GM23338 (cell line): ENCODE measurements around the gene EPGN. TPM values are rescaled to one million over a fixed set of nuclear protein-coding genes. Genes with fewer than 3 reads are reported as not detected.

Source experiments
- ATAC-seq: fragments of 200-7000 bp; cut with Tn5 transposase; 3 replicates; pipeline ENCODE4 v1.9.1; 2020
- DNase-seq: peaks from one replicate; pipeline ENCODE4 v3.0.0-alpha.2; 2015; ENCODE audit warnings: low spot score
- H2AFZ ChIP-seq: fragments of 200-600 bp; sonication (generic); 2 replicates; pipeline ENCODE4 v1.8.0; 2016; ENCODE audit warnings: antibody characterized with exemption, mild to moderate bottlenecking, moderate library complexity
- H3F3A ChIP-seq: fragments of 200-600 bp; sonication (generic); replicated peaks from 2 replicates; pipeline ENCODE4 v1.8.0; 2017; ENCODE audit warnings: antibody characterized with exemption, mixed run types, low read depth
- H3K27ac ChIP-seq: fragments of 200-600 bp; sonication (generic); 2 replicates; pipeline ENCODE4 v1.6.1; 2016; ENCODE audit warnings: low read depth
- H3K27me3 ChIP-seq: fragments of 200-600 bp; sonication (generic); 2 replicates; pipeline ENCODE4 v1.8.0; 2016; ENCODE audit warnings: mild to moderate bottlenecking, mixed run types, moderate library complexity; ENCODE audit not compliant: insufficient read depth
- H3K36me3 ChIP-seq: fragments of 200-600 bp; sonication (generic); 2 replicates; pipeline ENCODE4 v1.8.0; 2016; ENCODE audit warnings: mild to moderate bottlenecking; ENCODE audit not compliant: insufficient read depth
- H3K4me1 ChIP-seq: fragments of 200-600 bp; sonication (generic); 2 replicates; pipeline ENCODE4 v1.8.0; 2016; ENCODE audit warnings: mild to moderate bottlenecking, moderate library complexity; ENCODE audit not compliant: insufficient read depth
- H3K4me2 ChIP-seq: fragments of 200-600 bp; sonication (generic); 2 replicates; pipeline ENCODE4 v1.7.1; 2017; ENCODE audit warnings: mixed run types
- H3K4me3 ChIP-seq: fragments of 200-600 bp; sonication (generic); 2 replicates; pipeline ENCODE4 v1.6.1; 2016; ENCODE audit warnings: mixed run types
- H3K79me2 ChIP-seq: fragments of 200-600 bp; sonication (generic); replicated peaks from 2 replicates; pipeline ENCODE4 v1.8.0; 2017; ENCODE audit warnings: mild to moderate bottlenecking; ENCODE audit not compliant: insufficient read depth
- H3K9me2 ChIP-seq: fragments of 200-600 bp; sonication (generic); 2 replicates; pipeline ENCODE4 v1.8.0; 2017; ENCODE audit not compliant: insufficient read depth
- H4K20me1 ChIP-seq: fragments of 200-600 bp; sonication (generic); replicated peaks from 2 replicates; pipeline ENCODE4 v1.8.0; 2017; ENCODE audit warnings: mild to moderate bottlenecking; ENCODE audit not compliant: insufficient read depth
- H3K27ac Mint-ChIP-seq: 2 replicates; pipeline ENCODE4 v1.8.0; 2020; ENCODE audit warnings: inconsistent platforms, mild to moderate bottlenecking, moderate library complexity, mixed read lengths
- H3K27me3 Mint-ChIP-seq: 3 replicates; pipeline ENCODE4 v1.8.0; 2022; ENCODE audit warnings: low read depth, mild to moderate bottlenecking, moderate library complexity, mixed read lengths, inconsistent platforms; ENCODE audit not compliant: insufficient read depth, poor library complexity
- H3K36me3 Mint-ChIP-seq: 3 replicates; pipeline ENCODE4 v1.8.0; 2021; ENCODE audit warnings: low read depth, mild to moderate bottlenecking, inconsistent platforms, moderate library complexity, mixed read lengths
- H3K4me1 Mint-ChIP-seq: 3 replicates; pipeline ENCODE4 v1.8.0; 2020; ENCODE audit warnings: mild to moderate bottlenecking, inconsistent platforms, mixed read lengths
- H3K4me3 Mint-ChIP-seq: 3 replicates; pipeline ENCODE4 v1.8.0; 2021; ENCODE audit warnings: moderate library complexity, mild to moderate bottlenecking, inconsistent platforms, mixed read lengths
- H3K9me3 Mint-ChIP-seq: 3 replicates; pipeline ENCODE4 v1.8.0; 2020; ENCODE audit warnings: moderate library complexity, mild to moderate bottlenecking, inconsistent platforms, mixed read lengths
- CREB1 ChIP-seq: fragments of 250-450 bp; sonication (Bioruptor Pico); IDR thresholded peaks from 2 replicates; pipeline ENCODE4 v1.5.0; 2020; ENCODE audit warnings: low read depth, mild to moderate bottlenecking, moderate library complexity
- EZH2 ChIP-seq: fragments of 200-600 bp; sonication (generic); IDR thresholded peaks from one replicate; pipeline ENCODE4 v1.8.0; 2017; ENCODE audit warnings: antibody characterized with exemption, mild to moderate bottlenecking, low read depth; ENCODE audit not compliant: unreplicated experiment
- EZH2phosphoT487 ChIP-seq: fragments of 200-600 bp; sonication (generic); IDR thresholded peaks from one replicate; pipeline ENCODE4 v1.8.1; 2018; ENCODE audit warnings: antibody characterized with exemption; ENCODE audit not compliant: unreplicated experiment
- NANOG ChIP-seq: IDR thresholded peaks from 2 replicates; pipeline ENCODE4 v1.6.1; 2016; ENCODE audit warnings: antibody characterized with exemption, borderline replicate concordance
- POLR2AphosphoS5 ChIP-seq: IDR thresholded peaks from 2 replicates; pipeline ENCODE4 v1.6.1; 2016; ENCODE audit warnings: antibody characterized with exemption, low read depth
- ZNF114 ChIP-seq: fragments of 250-450 bp; sonication (Bioruptor Pico); IDR thresholded peaks from 2 replicates; pipeline ENCODE4 v1.5.0; 2020; ENCODE audit warnings: mild to moderate bottlenecking, moderate library complexity
- ZNF331 ChIP-seq: fragments of 250-450 bp; sonication (Bioruptor Pico); IDR thresholded peaks from 2 replicates; pipeline ENCODE4 v1.5.0; 2020; ENCODE audit warnings: low read depth, mild to moderate bottlenecking, moderate library complexity
- polyA plus RNA-seq: library from polyadenylated mRNA; unstranded; fragments of >200 nt; fragmentation: Nextera tagmentation; extraction: Ambion mirVana; gene quantifications from 2 replicates; pipeline ENCODE4 v1.2.1, GENCODE V29; 2016
- total RNA-seq: library from RNA; depleted of rRNA; stranded (reverse); fragments of >200 nt; shearing (Covaris generic); gene quantifications from 2 replicates; pipeline ENCODE4 v1.2.3, GENCODE V29; 2014
- TF ChIP-seq, protein P1 (sequence below): IDR thresholded peaks from 2 replicates; pipeline ENCODE4 v1.6.1; 2016; ENCODE audit warnings: antibody characterized with exemption
- TF ChIP-seq, protein P2 (sequence below): fragments of 250-450 bp; sonication (Bioruptor Pico); IDR thresholded peaks from 2 replicates; pipeline ENCODE4 v1.5.0; 2020; ENCODE audit warnings: mild to moderate bottlenecking, moderate library complexity
- TF ChIP-seq, protein P3 (sequence below), 2 experiments: fragments of 200-600 bp in 1 of 2; sonication (generic) in 1 of 2; conservative IDR thresholded peaks; 2 replicates each; pipeline versions ENCODE4 v1.5.1 to v1.6.1; 2016 to 2017; ENCODE audit warnings: antibody characterized with exemption in 2 of 2, low read depth in 2 of 2, mild to moderate bottlenecking in 2 of 2, moderate library complexity in 1 of 2

The EPGN gene
- total and polyA plus RNA-seq, 2 experiments from 2014 or later, result not detected

DNA sequence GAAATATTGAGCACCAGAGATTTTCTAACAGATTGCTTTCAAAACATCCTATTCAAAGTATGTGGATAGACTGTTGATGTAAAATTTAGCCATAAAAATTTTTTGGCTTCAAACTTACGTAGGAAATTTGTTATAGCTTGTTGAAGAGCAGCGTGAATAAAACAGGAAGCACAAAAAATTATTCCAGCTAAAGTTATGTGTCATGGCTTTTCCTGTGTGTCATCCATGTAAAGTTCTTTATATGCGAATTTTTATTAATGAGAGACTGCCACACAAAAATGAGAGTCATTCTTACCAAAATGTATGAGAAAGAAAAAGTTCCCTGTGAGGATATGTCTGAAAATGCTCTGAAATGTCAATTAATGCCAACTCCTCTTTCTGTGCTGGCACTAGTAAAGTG is 19.5 kb downstream of the EPGN start:
- peaks cover 11% of the 10 kb centered on the region; the same call in 2 of the 3 replicates for H3K4me1 Mint-ChIP-seq
- Histone ChIP-seq H3K27ac (no peak overlapping the region), H2AFZ (no peak overlapping the region), H3K79me2 (no peaks in the 10 kb centered on the region), H3K36me3 (no peaks in the 10 kb centered on the region), H3K27me3 (no peaks in the 10 kb centered on the region), H3K4me2 (no peak overlapping the region), H3F3A (no peaks in the 10 kb centered on the region), H3K4me3 (no peak overlapping the region), H3K9me2 (no peaks in the 10 kb centered on the region), H3K4me1 (peaks cover 7% of the 10 kb centered on the region; the same call in 1 of the 2 replicates), H4K20me1 (no peaks in the 10 kb centered on the region)
- no peak overlapping the region for H3K4me3 Mint-ChIP-seq
- no peaks in the 10 kb centered on the region for H3K36me3 Mint-ChIP-seq
- no peak overlapping the region for H3K27ac Mint-ChIP-seq
- no peaks in the 10 kb centered on the region for H3K27me3 Mint-ChIP-seq
- no peak for ATAC-seq
- no peak for DNase-seq
- H3K9me3 Mint-ChIP-seq, result no peaks in the 10 kb centered on the region
- no peak for TF ChIP-seq NANOG
- no peak for TF ChIP-seq EZH2
- TF ChIP-seq, protein P1, sequence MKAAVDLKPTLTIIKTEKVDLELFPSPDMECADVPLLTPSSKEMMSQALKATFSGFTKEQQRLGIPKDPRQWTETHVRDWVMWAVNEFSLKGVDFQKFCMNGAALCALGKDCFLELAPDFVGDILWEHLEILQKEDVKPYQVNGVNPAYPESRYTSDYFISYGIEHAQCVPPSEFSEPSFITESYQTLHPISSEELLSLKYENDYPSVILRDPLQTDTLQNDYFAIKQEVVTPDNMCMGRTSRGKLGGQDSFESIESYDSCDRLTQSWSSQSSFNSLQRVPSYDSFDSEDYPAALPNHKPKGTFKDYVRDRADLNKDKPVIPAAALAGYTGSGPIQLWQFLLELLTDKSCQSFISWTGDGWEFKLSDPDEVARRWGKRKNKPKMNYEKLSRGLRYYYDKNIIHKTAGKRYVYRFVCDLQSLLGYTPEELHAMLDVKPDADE, result no peak
- no peak for TF ChIP-seq POLR2AphosphoS5
- TF ChIP-seq ZNF331 (CRISPR knock-in tag), result no peak
- TF ChIP-seq, protein P2, sequence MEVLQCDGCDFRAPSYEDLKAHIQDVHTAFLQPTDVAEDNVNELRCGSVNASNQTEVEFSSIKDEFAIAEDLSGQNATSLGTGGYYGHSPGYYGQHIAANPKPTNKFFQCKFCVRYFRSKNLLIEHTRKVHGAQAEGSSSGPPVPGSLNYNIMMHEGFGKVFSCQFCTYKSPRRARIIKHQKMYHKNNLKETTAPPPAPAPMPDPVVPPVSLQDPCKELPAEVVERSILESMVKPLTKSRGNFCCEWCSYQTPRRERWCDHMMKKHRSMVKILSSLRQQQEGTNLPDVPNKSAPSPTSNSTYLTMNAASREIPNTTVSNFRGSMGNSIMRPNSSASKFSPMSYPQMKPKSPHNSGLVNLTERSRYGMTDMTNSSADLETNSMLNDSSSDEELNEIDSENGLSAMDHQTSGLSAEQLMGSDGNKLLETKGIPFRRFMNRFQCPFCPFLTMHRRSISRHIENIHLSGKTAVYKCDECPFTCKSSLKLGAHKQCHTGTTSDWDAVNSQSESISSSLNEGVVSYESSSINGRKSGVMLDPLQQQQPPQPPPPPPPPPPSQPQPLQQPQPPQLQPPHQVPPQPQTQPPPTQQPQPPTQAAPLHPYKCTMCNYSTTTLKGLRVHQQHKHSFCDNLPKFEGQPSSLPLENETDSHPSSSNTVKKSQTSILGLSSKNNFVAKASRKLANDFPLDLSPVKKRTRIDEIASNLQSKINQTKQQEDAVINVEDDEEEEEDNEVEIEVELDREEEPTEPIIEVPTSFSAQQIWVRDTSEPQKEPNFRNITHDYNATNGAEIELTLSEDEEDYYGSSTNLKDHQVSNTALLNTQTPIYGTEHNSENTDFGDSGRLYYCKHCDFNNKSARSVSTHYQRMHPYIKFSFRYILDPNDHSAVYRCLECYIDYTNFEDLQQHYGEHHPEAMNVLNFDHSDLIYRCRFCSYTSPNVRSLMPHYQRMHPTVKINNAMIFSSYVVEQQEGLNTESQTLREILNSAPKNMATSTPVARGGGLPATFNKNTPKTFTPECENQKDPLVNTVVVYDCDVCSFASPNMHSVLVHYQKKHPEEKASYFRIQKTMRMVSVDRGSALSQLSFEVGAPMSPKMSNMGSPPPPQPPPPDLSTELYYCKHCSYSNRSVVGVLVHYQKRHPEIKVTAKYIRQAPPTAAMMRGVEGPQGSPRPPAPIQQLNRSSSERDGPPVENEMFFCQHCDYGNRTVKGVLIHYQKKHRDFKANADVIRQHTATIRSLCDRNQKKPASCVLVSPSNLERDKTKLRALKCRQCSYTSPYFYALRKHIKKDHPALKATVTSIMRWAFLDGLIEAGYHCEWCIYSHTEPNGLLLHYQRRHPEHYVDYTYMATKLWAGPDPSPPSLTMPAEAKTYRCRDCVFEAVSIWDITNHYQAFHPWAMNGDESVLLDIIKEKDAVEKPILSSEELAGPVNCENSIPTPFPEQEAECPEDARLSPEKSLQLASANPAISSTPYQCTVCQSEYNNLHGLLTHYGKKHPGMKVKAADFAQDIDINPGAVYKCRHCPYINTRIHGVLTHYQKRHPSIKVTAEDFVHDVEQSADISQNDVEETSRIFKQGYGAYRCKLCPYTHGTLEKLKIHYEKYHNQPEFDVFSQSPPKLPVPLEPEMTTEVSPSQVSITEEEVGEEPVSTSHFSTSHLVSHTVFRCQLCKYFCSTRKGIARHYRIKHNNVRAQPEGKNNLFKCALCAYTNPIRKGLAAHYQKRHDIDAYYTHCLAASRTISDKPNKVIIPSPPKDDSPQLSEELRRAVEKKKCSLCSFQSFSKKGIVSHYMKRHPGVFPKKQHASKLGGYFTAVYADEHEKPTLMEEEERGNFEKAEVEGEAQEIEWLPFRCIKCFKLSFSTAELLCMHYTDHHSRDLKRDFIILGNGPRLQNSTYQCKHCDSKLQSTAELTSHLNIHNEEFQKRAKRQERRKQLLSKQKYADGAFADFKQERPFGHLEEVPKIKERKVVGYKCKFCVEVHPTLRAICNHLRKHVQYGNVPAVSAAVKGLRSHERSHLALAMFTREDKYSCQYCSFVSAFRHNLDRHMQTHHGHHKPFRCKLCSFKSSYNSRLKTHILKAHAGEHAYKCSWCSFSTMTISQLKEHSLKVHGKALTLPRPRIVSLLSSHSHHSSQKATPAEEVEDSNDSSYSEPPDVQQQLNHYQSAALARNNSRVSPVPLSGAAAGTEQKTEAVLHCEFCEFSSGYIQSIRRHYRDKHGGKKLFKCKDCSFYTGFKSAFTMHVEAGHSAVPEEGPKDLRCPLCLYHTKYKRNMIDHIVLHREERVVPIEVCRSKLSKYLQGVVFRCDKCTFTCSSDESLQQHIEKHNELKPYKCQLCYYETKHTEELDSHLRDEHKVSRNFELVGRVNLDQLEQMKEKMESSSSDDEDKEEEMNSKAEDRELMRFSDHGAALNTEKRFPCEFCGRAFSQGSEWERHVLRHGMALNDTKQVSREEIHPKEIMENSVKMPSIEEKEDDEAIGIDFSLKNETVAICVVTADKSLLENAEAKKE (CRISPR knock-in tag), result no peak
- no peak for TF ChIP-seq ZNF114 (CRISPR knock-in tag)
- TF ChIP-seq, protein P3, sequence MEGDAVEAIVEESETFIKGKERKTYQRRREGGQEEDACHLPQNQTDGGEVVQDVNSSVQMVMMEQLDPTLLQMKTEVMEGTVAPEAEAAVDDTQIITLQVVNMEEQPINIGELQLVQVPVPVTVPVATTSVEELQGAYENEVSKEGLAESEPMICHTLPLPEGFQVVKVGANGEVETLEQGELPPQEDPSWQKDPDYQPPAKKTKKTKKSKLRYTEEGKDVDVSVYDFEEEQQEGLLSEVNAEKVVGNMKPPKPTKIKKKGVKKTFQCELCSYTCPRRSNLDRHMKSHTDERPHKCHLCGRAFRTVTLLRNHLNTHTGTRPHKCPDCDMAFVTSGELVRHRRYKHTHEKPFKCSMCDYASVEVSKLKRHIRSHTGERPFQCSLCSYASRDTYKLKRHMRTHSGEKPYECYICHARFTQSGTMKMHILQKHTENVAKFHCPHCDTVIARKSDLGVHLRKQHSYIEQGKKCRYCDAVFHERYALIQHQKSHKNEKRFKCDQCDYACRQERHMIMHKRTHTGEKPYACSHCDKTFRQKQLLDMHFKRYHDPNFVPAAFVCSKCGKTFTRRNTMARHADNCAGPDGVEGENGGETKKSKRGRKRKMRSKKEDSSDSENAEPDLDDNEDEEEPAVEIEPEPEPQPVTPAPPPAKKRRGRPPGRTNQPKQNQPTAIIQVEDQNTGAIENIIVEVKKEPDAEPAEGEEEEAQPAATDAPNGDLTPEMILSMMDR (conservative IDR thresholded peaks at IDR 0.05; ENCODE audit: low read depth in 2 of 2), result no peak
- no peak for TF ChIP-seq EZH2phosphoT487
- TF ChIP-seq CREB1, result no peak
